Measurements from ENCODE around the gene APOE.

DNA sequence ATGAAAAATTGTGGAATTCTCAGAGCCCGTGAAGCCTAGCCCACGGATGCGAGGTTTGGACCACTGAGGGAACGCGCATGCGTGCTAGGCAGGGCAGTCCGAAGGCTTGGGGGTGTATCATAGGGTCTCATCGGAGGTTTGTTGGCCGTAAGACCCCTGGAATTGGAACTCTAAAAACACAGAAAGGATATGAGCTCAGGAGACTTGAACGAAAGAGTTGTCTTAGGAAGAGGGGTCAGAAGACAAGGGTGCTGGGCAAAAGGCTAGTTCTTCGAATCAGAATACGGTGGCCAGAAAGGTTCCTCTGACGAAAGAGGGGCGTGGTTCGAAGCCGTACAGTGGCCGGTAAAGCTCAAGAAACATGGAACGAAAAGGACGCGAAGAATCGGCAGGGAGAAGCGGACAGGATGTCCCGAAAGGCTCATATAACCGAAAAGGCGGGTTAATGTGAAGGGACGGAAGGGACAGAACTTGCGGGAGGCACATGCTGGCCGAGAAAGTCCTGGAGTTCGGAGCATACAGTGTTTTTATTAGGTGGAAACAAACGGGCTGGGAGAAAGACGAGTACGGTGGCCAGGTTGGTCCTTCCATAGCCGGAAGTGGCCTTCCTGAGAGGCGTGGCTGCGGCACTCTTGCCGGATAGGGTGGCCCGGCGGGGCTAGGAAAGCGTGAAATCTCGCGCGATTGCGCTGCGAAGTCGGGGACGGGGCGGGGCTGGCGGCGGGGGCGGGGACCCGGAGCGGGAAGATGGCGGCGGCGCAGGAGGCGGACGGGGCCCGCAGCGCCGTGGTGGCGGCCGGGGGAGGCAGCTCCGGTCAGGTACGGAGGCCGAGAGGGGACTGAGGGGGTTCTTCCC, 49.3 kb downstream of the APOE start, which contains the start of gene CLPTM1:
- TF ChIP-seq, protein P1, sequence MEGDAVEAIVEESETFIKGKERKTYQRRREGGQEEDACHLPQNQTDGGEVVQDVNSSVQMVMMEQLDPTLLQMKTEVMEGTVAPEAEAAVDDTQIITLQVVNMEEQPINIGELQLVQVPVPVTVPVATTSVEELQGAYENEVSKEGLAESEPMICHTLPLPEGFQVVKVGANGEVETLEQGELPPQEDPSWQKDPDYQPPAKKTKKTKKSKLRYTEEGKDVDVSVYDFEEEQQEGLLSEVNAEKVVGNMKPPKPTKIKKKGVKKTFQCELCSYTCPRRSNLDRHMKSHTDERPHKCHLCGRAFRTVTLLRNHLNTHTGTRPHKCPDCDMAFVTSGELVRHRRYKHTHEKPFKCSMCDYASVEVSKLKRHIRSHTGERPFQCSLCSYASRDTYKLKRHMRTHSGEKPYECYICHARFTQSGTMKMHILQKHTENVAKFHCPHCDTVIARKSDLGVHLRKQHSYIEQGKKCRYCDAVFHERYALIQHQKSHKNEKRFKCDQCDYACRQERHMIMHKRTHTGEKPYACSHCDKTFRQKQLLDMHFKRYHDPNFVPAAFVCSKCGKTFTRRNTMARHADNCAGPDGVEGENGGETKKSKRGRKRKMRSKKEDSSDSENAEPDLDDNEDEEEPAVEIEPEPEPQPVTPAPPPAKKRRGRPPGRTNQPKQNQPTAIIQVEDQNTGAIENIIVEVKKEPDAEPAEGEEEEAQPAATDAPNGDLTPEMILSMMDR (IDR thresholded peaks at IDR 0.05), result peak in 1 of 4 experiments; percentile 31
- TF ChIP-seq POLR2AphosphoS5 (IDR thresholded peaks at IDR 0.05), result peak; percentile 79

Data from gastroesophageal sphincter (tissue), 3 donors.